Naive B cell (primary cell): ENCODE measurements around the gene KIF15. TPM values are rescaled to one million over a fixed set of nuclear protein-coding genes. Genes with fewer than 3 reads are reported as not detected.
A peak's percentile ranks its signal among the peaks of the same experiment; 100 is the strongest.
"Not testable (repeated sequence)": the region's sequence is repeated elsewhere in the genome, so short reads cannot be mapped to it uniquely, and the experiment has no call there.

Experiments used
- ATAC-seq, 2 donors: fragments of 150-1000 bp; cut with Tn5 transposase; 2 replicates each; pipeline ENCODE4 v1.10.0; 2021; ENCODE audit warnings: low read depth in 2 of 2, mild to moderate bottlenecking in 2 of 2, moderate library complexity in 2 of 2
- DNase-seq: peaks from one replicate; pipeline ENCODE4 v3.0.0; 2022
- H3K27ac Mint-ChIP-seq, 6 donors: one replicate each; pipeline ENCODE4 v1.8.0; 2020 to 2022; ENCODE audit warnings: mild to moderate bottlenecking in 6 of 6, mixed read lengths in 6 of 6, moderate library complexity in 5 of 6, inconsistent platforms in 2 of 6
- H3K27me3 Mint-ChIP-seq, 3 donors: one replicate each; pipeline ENCODE4 v1.8.0; 2021 to 2022; ENCODE audit warnings: mixed read lengths in 3 of 3, mild to moderate bottlenecking in 1 of 3
- H3K36me3 Mint-ChIP-seq, 2 donors: one replicate each; pipeline ENCODE4 v1.8.0; 2020 to 2022; ENCODE audit warnings: mixed read lengths in 2 of 2, inconsistent platforms in 1 of 2, mild to moderate bottlenecking in 1 of 2
- H3K4me1 Mint-ChIP-seq, 3 donors: one replicate each; pipeline ENCODE4 v1.8.0; 2020 to 2022; ENCODE audit warnings: mixed read lengths in 3 of 3, inconsistent platforms in 1 of 3, mild to moderate bottlenecking in 1 of 3, moderate library complexity in 1 of 3
- H3K4me3 Mint-ChIP-seq, 8 donors: one replicate each; pipeline ENCODE4 v1.8.0; 2020 to 2022; ENCODE audit warnings: mild to moderate bottlenecking in 8 of 8, mixed read lengths in 8 of 8, moderate library complexity in 8 of 8, inconsistent platforms in 2 of 8
- H3K9me3 Mint-ChIP-seq, 7 donors: one replicate each; pipeline ENCODE4 v1.8.0; 2020 to 2022; ENCODE audit warnings: mixed read lengths in 7 of 7, mild to moderate bottlenecking in 5 of 7, inconsistent platforms in 2 of 7, moderate library complexity in 1 of 7
- polyA plus RNA-seq, 6 donors: library from polyadenylated mRNA; unstranded; fragments of 300-500 nt; fragmentation: Illumina TruSeq; gene quantifications; one replicate each; pipeline ENCODE4 v1.2.3, GENCODE V29; 2021; ENCODE audit warnings: low read depth in 6 of 6

The KIF15 gene
- polyA plus RNA-seq, 6 donors from 2014 or later = 0.12 to 0.42 (median 0.36) TPM; not detected in 1

- Mint-ChIP-seq H3K4me1 (no peaks in the 10 kb centered on the region), H3K27ac (no peak overlapping the region), H3K4me3 (no peak overlapping the region), H3K36me3 (peaks cover 9 to 16% of the 10 kb centered on the region in 2 donors), H3K9me3 (peaks cover 4 to 42% (median 24%) of the 10 kb centered on the region in 7 donors), H3K27me3 (no peaks in the 10 kb centered on the region)
- DNase-seq (no peak), ATAC-seq (no peak)
Measured at GRCh38 chr3:44771424-44772098, 10.0 kb downstream of the KIF15 start.

- ATAC-seq (no peak), DNase-seq (no peak)
- Mint-ChIP-seq H3K36me3 (peaks cover 9 to 16% of the 10 kb centered on the region in 2 donors), H3K4me1 (no peaks in the 10 kb centered on the region), H3K9me3 (peaks cover 4 to 42% (median 24%) of the 10 kb centered on the region in 7 donors), H3K27ac (no peak overlapping the region), H3K27me3 (no peaks in the 10 kb centered on the region), H3K4me3 (no peak overlapping the region)
Measured at GRCh38 chr3:44772099-44772442, 10.5 kb downstream of the KIF15 start.

GRCh38 chr3:44782891-44783290 is 21.3 kb downstream of the KIF15 start:
- H3K36me3 Mint-ChIP-seq = no peaks in the 10 kb centered on the region
- H3K27me3 Mint-ChIP-seq = no peaks in the 10 kb centered on the region
- H3K9me3 Mint-ChIP-seq = no peaks in the 10 kb centered on the region
- peak overlapping the region in 1 of 6 donors; percentile 3 for H3K27ac Mint-ChIP-seq
- peak overlapping the region in 1 of 8 donors; percentile 1 for H3K4me3 Mint-ChIP-seq
- DNase-seq = no peak
- no peak for ATAC-seq
- H3K4me1 Mint-ChIP-seq = no peaks in the 10 kb centered on the region

GRCh38 chr3:44795197-44795596 is 33.6 kb downstream of the KIF15 start:
- DNase-seq = no peak
- ATAC-seq = no peak
- Mint-ChIP-seq H3K4me3 (no peak overlapping the region), H3K27me3 (no peaks in the 10 kb centered on the region), H3K4me1 (no peaks in the 10 kb centered on the region), H3K9me3 (no peaks in the 10 kb centered on the region), H3K27ac (no peak overlapping the region), H3K36me3 (no peaks in the 10 kb centered on the region)

- Mint-ChIP-seq H3K9me3 (no peaks in the 10 kb centered on the region), H3K36me3 (no peaks in the 10 kb centered on the region), H3K27me3 (no peaks in the 10 kb centered on the region), H3K4me3 (no peak overlapping the region), H3K4me1 (no peaks in the 10 kb centered on the region), H3K27ac (peak overlapping the region in 1 of 6 donors; percentile 54)
- ATAC-seq = no peak
- no peak for DNase-seq
Measured at GRCh38 chr3:44802011-44802410, 40.4 kb downstream of the KIF15 start.

GRCh38 chr3:44803298-44803697 is 41.7 kb downstream of the KIF15 start:
- Mint-ChIP-seq H3K4me3 (no peak overlapping the region), H3K27ac (no peak overlapping the region), H3K36me3 (no peaks in the 10 kb centered on the region), H3K9me3 (no peaks in the 10 kb centered on the region), H3K4me1 (no peaks in the 10 kb centered on the region), H3K27me3 (no peaks in the 10 kb centered on the region)
- DNase-seq (no peak), ATAC-seq (no peak)

GRCh38 chr3:44805960-44806359 is 44.4 kb downstream of the KIF15 start:
- ATAC-seq (no peak), DNase-seq (no peak)
- Mint-ChIP-seq H3K4me1 (no peaks in the 10 kb centered on the region), H3K9me3 (no peaks in the 10 kb centered on the region), H3K36me3 (peaks cover 0 to 3% of the 10 kb centered on the region in 2 donors), H3K4me3 (no peak overlapping the region), H3K27me3 (no peaks in the 10 kb centered on the region), H3K27ac (no peak overlapping the region)

- peaks cover 0 to 7% (median 3%) of the 10 kb centered on the region in 7 donors for H3K9me3 Mint-ChIP-seq
- no peak overlapping the region for H3K4me3 Mint-ChIP-seq
- peaks cover 0 to 5% of the 10 kb centered on the region in 2 donors for H3K36me3 Mint-ChIP-seq
- DNase-seq (no peak), ATAC-seq (no peak)
- no peaks in the 10 kb centered on the region for H3K27me3 Mint-ChIP-seq
- H3K4me1 Mint-ChIP-seq = no peaks in the 10 kb centered on the region
- no peak overlapping the region for H3K27ac Mint-ChIP-seq
Measured at GRCh38 chr3:44814751-44815150, 53.2 kb downstream of the KIF15 start.

- H3K4me3 Mint-ChIP-seq, H3K4me1 Mint-ChIP-seq, H3K27ac Mint-ChIP-seq, ATAC-seq, DNase-seq, H3K36me3 Mint-ChIP-seq, H3K27me3 Mint-ChIP-seq, H3K9me3 Mint-ChIP-seq: not testable (repeated sequence)
Measured at GRCh38 chr3:44816334-44816733, 54.7 kb downstream of the KIF15 start.

GRCh38 chr3:44821206-44821605 is 59.6 kb downstream of the KIF15 start:
- H3K27me3 Mint-ChIP-seq, H3K27ac Mint-ChIP-seq, ATAC-seq, H3K4me3 Mint-ChIP-seq, H3K36me3 Mint-ChIP-seq, H3K4me1 Mint-ChIP-seq, DNase-seq: not testable (repeated sequence)
- H3K9me3 Mint-ChIP-seq = peaks cover 2 to 12% (median 6%) of the 10 kb centered on the region in 7 donors

GRCh38 chr3:44825264-44825925 is 63.8 kb downstream of the KIF15 start:
- H3K27ac Mint-ChIP-seq = peak overlapping the region in 1 of 6 donors; percentile 61
- H3K27me3 Mint-ChIP-seq = no peaks in the 10 kb centered on the region
- DNase-seq (no peak), ATAC-seq (no peak)
- H3K36me3 Mint-ChIP-seq = no peaks in the 10 kb centered on the region
- no peak overlapping the region for H3K4me3 Mint-ChIP-seq
- peaks cover 0 to 8% (median 3%) of the 10 kb centered on the region in 7 donors for H3K9me3 Mint-ChIP-seq
- H3K4me1 Mint-ChIP-seq = peaks cover 0 to 20% (median 0%) of the 10 kb centered on the region in 3 donors

- peaks cover 0 to 20% (median 0%) of the 10 kb centered on the region in 3 donors for H3K4me1 Mint-ChIP-seq
- DNase-seq (no peak), ATAC-seq (peak; percentile 18 to 20)
- H3K27me3 Mint-ChIP-seq = no peaks in the 10 kb centered on the region
- H3K27ac Mint-ChIP-seq = no peak overlapping the region
- no peaks in the 10 kb centered on the region for H3K36me3 Mint-ChIP-seq
- peaks cover 0 to 4% (median 3%) of the 10 kb centered on the region in 7 donors for H3K9me3 Mint-ChIP-seq
- H3K4me3 Mint-ChIP-seq = no peak overlapping the region
Measured at GRCh38 chr3:44827196-44827595, 65.6 kb downstream of the KIF15 start.

- Mint-ChIP-seq H3K4me3 (no peak overlapping the region), H3K27ac (no peak overlapping the region), H3K9me3 (peaks cover 4 to 7% (median 5%) of the 10 kb centered on the region in 7 donors), H3K36me3 (peaks cover 0 to 8% of the 10 kb centered on the region in 2 donors), H3K27me3 (no peaks in the 10 kb centered on the region), H3K4me1 (peaks cover 0 to 14% (median 0%) of the 10 kb centered on the region in 3 donors)
- ATAC-seq (no peak), DNase-seq (no peak)
Measured at GRCh38 chr3:44831232-44831631, 69.6 kb downstream of the KIF15 start.

- Mint-ChIP-seq H3K4me3 (no peak overlapping the region), H3K27ac (peak overlapping the region in 1 of 6 donors; percentile 87), H3K36me3 (peaks cover 6 to 16% of the 10 kb centered on the region in 2 donors), H3K4me1 (peaks cover 0 to 9% (median 0%) of the 10 kb centered on the region in 3 donors), H3K9me3 (peaks cover 6 to 15% (median 12%) of the 10 kb centered on the region in 7 donors), H3K27me3 (no peaks in the 10 kb centered on the region)
- DNase-seq = no peak
- no peak for ATAC-seq
Measured at GRCh38 chr3:44832032-44832431, 70.4 kb downstream of the KIF15 start.
